GM15510 (cell line): ENCODE measurements around the gene SLC2A10.

Experiments
- POLR2A ChIP-seq: IDR thresholded peaks from 3 replicates; pipeline ENCODE4 v1.6.1; 2011; ENCODE audit warnings: borderline replicate concordance; ENCODE audit not compliant: insufficient read length; ENCODE audit errors: extremely low read depth

Gene SLC2A10

GRCh38 chr20:46709459-46710152 lies at the start of gene SLC2A10:
SLC2A10 (plus strand) TSS chr20:46709649; CDS start chr20:46709737, 88 bp downstream.
- TF ChIP-seq POLR2A, result no peak

DNA sequence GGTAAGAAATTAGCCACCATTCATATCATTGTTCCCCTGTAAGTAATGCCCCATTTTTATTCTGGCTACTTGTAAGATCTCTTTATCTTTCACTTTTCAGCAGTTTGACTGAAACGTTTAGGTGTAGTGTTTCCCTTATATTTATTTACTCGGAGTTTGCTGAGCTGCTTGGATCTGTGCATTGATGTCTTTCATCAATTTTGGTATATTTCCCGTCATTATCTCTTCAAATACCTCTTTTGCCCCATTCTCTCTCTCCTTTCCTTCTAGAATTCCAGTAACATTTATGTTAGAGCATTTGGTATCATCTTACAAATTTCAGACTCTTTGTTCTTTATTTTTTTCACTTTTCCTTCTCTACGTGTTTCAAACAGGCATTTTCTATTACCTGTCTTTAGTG lies 49.0 kb upstream of the SLC2A10 start:
- no peak for TF ChIP-seq POLR2A

GRCh38 chr20:46661659-46662058 lies 47.8 kb upstream of the SLC2A10 start:
- TF ChIP-seq POLR2A, result no peak

- TF ChIP-seq POLR2A, result no peak
Measured at GRCh38 chr20:46663531-46663930, 45.9 kb upstream of the SLC2A10 start.

- no peak for TF ChIP-seq POLR2A
Measured at GRCh38 chr20:46665602-46666001, 43.8 kb upstream of the SLC2A10 start.

DNA sequence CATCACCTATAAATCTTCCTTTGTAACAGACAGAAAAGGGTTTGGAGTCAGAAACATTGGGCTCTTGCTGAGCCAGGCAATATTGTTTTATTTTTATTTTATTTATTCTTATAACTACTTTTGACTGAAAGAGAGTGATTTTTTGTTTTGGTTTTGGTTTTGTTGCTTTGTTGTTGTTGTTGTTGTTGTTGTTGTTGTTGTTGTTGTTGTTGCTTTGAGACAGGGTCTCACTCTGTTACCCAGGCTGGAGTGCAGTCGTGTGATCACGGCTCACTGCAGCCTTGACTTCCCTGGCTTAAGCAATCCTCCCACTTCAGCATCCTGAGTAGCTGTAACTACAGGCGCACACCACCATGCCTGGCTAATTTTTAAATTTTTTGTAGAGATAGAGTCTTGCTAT lies 43.1 kb upstream of the SLC2A10 start:
- no peak for TF ChIP-seq POLR2A

DNA sequence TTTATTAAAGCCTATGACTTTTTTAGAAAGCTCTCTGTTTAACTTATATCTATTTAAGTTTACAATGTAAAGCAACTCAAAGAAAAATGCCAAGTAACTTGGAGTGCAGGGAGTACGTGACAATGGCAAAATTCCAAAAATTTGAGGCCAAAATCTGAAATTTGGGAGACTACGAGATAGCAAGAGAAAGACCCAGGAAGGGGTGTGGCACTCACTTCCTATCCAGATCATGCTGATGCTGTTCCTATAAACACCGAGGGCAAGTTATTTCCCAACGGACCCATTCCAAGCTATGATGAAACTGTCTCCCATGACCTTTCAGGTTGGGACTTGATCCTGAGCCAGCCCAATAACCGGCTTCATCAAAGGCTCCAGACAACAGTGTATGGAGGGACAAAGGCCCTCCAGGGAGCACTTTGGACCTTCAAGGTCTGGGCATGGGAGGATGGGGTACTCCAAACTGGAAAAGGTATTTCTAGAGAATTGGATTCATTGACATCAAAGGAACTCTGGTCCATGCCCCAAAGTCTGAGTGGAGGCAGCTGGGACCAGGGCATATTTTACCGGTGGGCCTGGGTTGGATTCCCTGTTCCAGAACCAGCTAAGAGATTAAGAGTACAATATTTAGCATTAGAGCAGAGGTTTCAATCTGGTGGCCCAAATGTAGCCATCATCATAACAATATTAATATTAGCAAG lies 42.5 kb upstream of the SLC2A10 start:
- no peak for TF ChIP-seq POLR2A

GRCh38 chr20:46670228-46670584 lies 39.2 kb upstream of the SLC2A10 start:
- no peak for TF ChIP-seq POLR2A

GRCh38 chr20:46670585-46671584 lies 38.6 kb upstream of the SLC2A10 start:
- no peak for TF ChIP-seq POLR2A

GRCh38 chr20:46671866-46672542 lies 37.4 kb upstream of the SLC2A10 start:
- no peak for TF ChIP-seq POLR2A

DNA sequence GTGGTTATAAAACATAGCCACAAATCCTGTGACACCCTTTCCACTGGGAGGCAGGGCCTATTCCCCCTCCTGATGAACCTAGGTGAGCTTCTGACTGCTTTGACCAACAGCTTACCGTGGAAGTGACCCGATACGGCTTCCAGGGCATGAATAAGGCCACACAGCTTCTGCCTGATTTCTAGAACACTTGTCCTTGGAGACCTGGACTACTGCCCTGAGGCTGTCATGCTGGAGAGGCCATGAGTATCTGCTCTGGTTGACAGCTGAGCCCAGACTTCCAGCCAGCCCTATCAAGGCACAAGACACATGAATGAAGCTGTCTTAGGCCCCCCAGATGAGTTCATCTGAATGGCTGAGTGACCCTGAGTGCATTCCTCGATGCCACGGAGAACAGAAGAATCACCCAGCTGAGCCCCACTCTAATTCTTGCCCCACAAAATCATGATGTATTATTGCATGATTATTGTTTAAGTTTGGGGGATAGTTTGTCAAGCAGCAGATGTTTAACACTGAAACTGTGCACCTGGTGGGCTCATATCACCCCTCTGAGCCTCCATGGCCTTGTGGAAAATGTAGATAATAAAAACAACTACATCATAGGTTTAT lies 36.8 kb upstream of the SLC2A10 start:
- no peak for TF ChIP-seq POLR2A

- TF ChIP-seq POLR2A, result no peak
Measured at GRCh38 chr20:46673394-46674252, 35.8 kb upstream of the SLC2A10 start.
